NCI-H1436 treated with DMSO at 0.1 percent for 48 hours (cell line): Measurements from ENCODE around the gene CCDC74A.
"Not testable (repeated sequence)": the region's sequence is repeated elsewhere in the genome, so short reads cannot be mapped to it uniquely, and the experiment has no call there.

Experiments
- DNase-seq: peaks from one replicate; lab custom pipeline; 2025; lab: John Stamatoyannopoulos, UW

The CCDC74A gene

GRCh38 chr2:131566371-131566770 is 38.7 kb downstream of the CCDC74A start:
- DNase-seq, result no peak

- no peak for DNase-seq
Measured at GRCh38 chr2:131567891-131568290, 40.2 kb downstream of the CCDC74A start.

- not testable (repeated sequence) for DNase-seq
Measured at GRCh38 chr2:131568401-131568800, 40.7 kb downstream of the CCDC74A start.

GRCh38 chr2:131572175-131572574 is 44.5 kb downstream of the CCDC74A start:
- DNase-seq, result no peak

- no peak for DNase-seq
Measured at GRCh38 chr2:131577812-131578211, 50.1 kb downstream of the CCDC74A start.

- no peak for DNase-seq
Measured at GRCh38 chr2:131580187-131580586, 52.5 kb downstream of the CCDC74A start.
